H9 (cell line): ENCODE data around the gene CWC27. TPM values are rescaled to one million over a fixed set of nuclear protein-coding genes. Genes with fewer than 3 reads are reported as not detected.

Source experiments
- DNase-seq: peaks from one replicate; pipeline ENCODE4 v3.0.0-alpha.2; 2017
- H2AFZ ChIP-seq: one replicate; pipeline ENCODE4 v1.6.1; 2013; ENCODE audit warnings: mild to moderate bottlenecking, low read length, control low read depth, moderate library complexity
- H2AK5ac ChIP-seq: 2 replicates; pipeline ENCODE4 v1.6.1; 2013; ENCODE audit warnings: low read length, control low read depth, mixed read lengths; ENCODE audit not compliant: insufficient read length
- H2BK120ac ChIP-seq: one replicate; pipeline ENCODE4 v1.6.1; 2013; ENCODE audit warnings: low read depth, mild to moderate bottlenecking, low read length, control low read depth, inconsistent platforms; ENCODE audit not compliant: poor library complexity, severe bottlenecking
- H2BK12ac ChIP-seq: 2 replicates; pipeline ENCODE4 v1.6.1; 2013; ENCODE audit warnings: low read length, control low read depth, mixed read lengths, low read depth; ENCODE audit not compliant: insufficient read length
- H2BK15ac ChIP-seq: 2 replicates; pipeline ENCODE4 v1.6.1; 2013; ENCODE audit warnings: low read depth, low read length, control low read depth
- H2BK20ac ChIP-seq: one replicate; pipeline ENCODE4 v1.6.1; 2013; ENCODE audit warnings: low read depth, mild to moderate bottlenecking, low read length, control low read depth, inconsistent platforms; ENCODE audit not compliant: poor library complexity, severe bottlenecking
- H2BK5ac ChIP-seq: 2 replicates; pipeline ENCODE4 v1.6.1; 2013; ENCODE audit warnings: low read length, control low read depth, mixed read lengths; ENCODE audit not compliant: insufficient read length
- H3K14ac ChIP-seq: 2 replicates; pipeline ENCODE4 v1.6.1; 2013; ENCODE audit warnings: low read length, control low read depth; ENCODE audit not compliant: insufficient read depth
- H3K18ac ChIP-seq: 2 replicates; pipeline ENCODE4 v1.6.1; 2013; ENCODE audit warnings: low read depth, mild to moderate bottlenecking, mixed read lengths, low read length, control low read depth; ENCODE audit not compliant: insufficient read length
- H3K23ac ChIP-seq: 2 replicates; pipeline ENCODE4 v1.6.1; 2013; ENCODE audit warnings: low read length, control low read depth, mixed read lengths, low read depth; ENCODE audit not compliant: insufficient read length
- H3K23me2 ChIP-seq: 2 replicates; pipeline ENCODE4 v1.6.1; 2013; ENCODE audit warnings: low read depth, mild to moderate bottlenecking, mixed read lengths, low read length, control low read depth; ENCODE audit not compliant: insufficient read length, poor library complexity, severe bottlenecking
- H3K27ac ChIP-seq: 2 replicates; pipeline ENCODE4 v1.5.1; 2013; ENCODE audit warnings: low read length, control low read depth, mixed read lengths, low read depth; ENCODE audit not compliant: insufficient read length
- H3K27me3 ChIP-seq: 2 replicates; pipeline ENCODE4 v1.6.1; 2013; ENCODE audit warnings: low read length, control low read depth, inconsistent platforms; ENCODE audit not compliant: insufficient read depth
- H3K4ac ChIP-seq: 2 replicates; pipeline ENCODE4 v1.6.1; 2013; ENCODE audit warnings: low read depth, mild to moderate bottlenecking, control low read depth, inconsistent platforms, low read length, moderate library complexity
- H3K4me1 ChIP-seq: 2 replicates; pipeline ENCODE4 v1.6.1; 2013; ENCODE audit warnings: low read length, control low read depth, inconsistent platforms; ENCODE audit not compliant: insufficient read depth
- H3K4me2 ChIP-seq: 2 replicates; pipeline ENCODE4 v1.6.1; 2013; ENCODE audit warnings: low read length, control low read depth, mixed read lengths; ENCODE audit not compliant: insufficient read length, insufficient read depth
- H3K56ac ChIP-seq: 2 replicates; pipeline ENCODE4 v1.6.1; 2013; ENCODE audit warnings: low read depth, mild to moderate bottlenecking, mixed read lengths, low read length, control low read depth; ENCODE audit not compliant: insufficient read length
- H3K79me1 ChIP-seq: 2 replicates; pipeline ENCODE4 v1.6.1; 2013; ENCODE audit warnings: low read depth, mild to moderate bottlenecking, moderate library complexity, low read length, control low read depth, inconsistent platforms; ENCODE audit not compliant: insufficient read depth, poor library complexity, severe bottlenecking
- H3K79me2 ChIP-seq: 2 replicates; pipeline ENCODE4 v1.6.1; 2013; ENCODE audit warnings: low read length, control low read depth, inconsistent platforms; ENCODE audit not compliant: insufficient read depth
- H3K9ac ChIP-seq: 2 replicates; pipeline ENCODE4 v1.6.1; 2013; ENCODE audit warnings: low read length, control low read depth, mixed read lengths; ENCODE audit not compliant: insufficient read length; ENCODE audit errors: extremely low read depth
- H3K9me3 ChIP-seq: one replicate; pipeline ENCODE4 v1.6.1; 2013; ENCODE audit warnings: low read depth, low read length, inconsistent platforms; ENCODE audit not compliant: control insufficient read depth
- H3T11ph ChIP-seq: one replicate; pipeline ENCODE4 v1.6.1; 2013; ENCODE audit warnings: mild to moderate bottlenecking, low read length, control low read depth, inconsistent platforms
- H4K20me1 ChIP-seq: one replicate; pipeline ENCODE4 v1.6.1; 2013; ENCODE audit not compliant: control insufficient read depth, insufficient read length, insufficient read depth
- H4K5ac ChIP-seq: 2 replicates; pipeline ENCODE4 v1.6.1; 2013; ENCODE audit warnings: low read depth, mild to moderate bottlenecking, mixed read lengths, low read length, control low read depth; ENCODE audit not compliant: insufficient read length
- H4K8ac ChIP-seq: replicated peaks from 2 replicates; pipeline ENCODE4 v1.6.1; 2013; ENCODE audit warnings: low read length, control low read depth, mixed read lengths, low read depth; ENCODE audit not compliant: insufficient read length
- H4K91ac ChIP-seq: 2 replicates; pipeline ENCODE4 v1.6.1; 2013; ENCODE audit warnings: low read depth, mild to moderate bottlenecking, moderate library complexity, mixed read lengths, low read length, control low read depth; ENCODE audit not compliant: insufficient read length
- H3K27ac Mint-ChIP-seq, 3 experiments: 2 replicates in 2 of 3; 3 replicates in 1 of 3; pipeline ENCODE4 v1.8.0; 2020 to 2021; ENCODE audit warnings: mixed read lengths in 3 of 3, mild to moderate bottlenecking in 1 of 3, moderate library complexity in 1 of 3
- H3K27me3 Mint-ChIP-seq: 2 replicates; pipeline ENCODE4 v1.8.0; 2021; ENCODE audit warnings: low read depth, mild to moderate bottlenecking, moderate library complexity, mixed read lengths
- H3K36me3 Mint-ChIP-seq, 3 experiments: 2 replicates in 2 of 3; 3 replicates in 1 of 3; pipeline ENCODE4 v1.8.0; 2020 to 2021; ENCODE audit warnings: low read depth in 3 of 3, mixed read lengths in 3 of 3; ENCODE audit not compliant: insufficient read depth in 1 of 3
- H3K4me1 Mint-ChIP-seq, 2 experiments: 2 replicates each; pipeline ENCODE4 v1.8.0; 2020; ENCODE audit warnings: mixed read lengths in 2 of 2
- H3K4me3 Mint-ChIP-seq, 2 experiments: 2 replicates in 1 of 2; 3 replicates in 1 of 2; pipeline ENCODE4 v1.8.0; 2020 to 2021; ENCODE audit warnings: mild to moderate bottlenecking in 2 of 2, mixed read lengths in 2 of 2, moderate library complexity in 1 of 2
- H3K9me3 Mint-ChIP-seq, 2 experiments: 2 replicates in 1 of 2; 3 replicates in 1 of 2; pipeline ENCODE4 v1.8.0; 2020; ENCODE audit warnings: mild to moderate bottlenecking in 2 of 2, mixed read lengths in 2 of 2, moderate library complexity in 1 of 2
- WGBS: extraction: QIAGEN DNeasy Blood & Tissue Kit; methylation state at CpG from one replicate; pipeline ENCODE4 v1.1.7; 2013; ENCODE audit warnings: missing lambda C conversion rate, low lambda C conversion rate, mixed read lengths; ENCODE audit not compliant: insufficient read length; ENCODE audit errors: extremely low coverage; 5-methylcytosine and 5-hydroxymethylcytosine counted together
- total RNA-seq: library from RNA; stranded (reverse); gene quantifications from 2 replicates; pipeline ENCODE4 v1.2.1, GENCODE V29; 2021
- TF ChIP-seq, protein P1 (sequence below): fragments of 200-600 bp; sonication (generic); conservative IDR thresholded peaks from 3 replicates; pipeline ENCODE4 v1.8.0; 2021; ENCODE audit warnings: antibody characterized with exemption, mild to moderate bottlenecking

CWC27 gene
- total RNA-seq, 1 experiment from 2014 or later, result 41.9 TPM

GRCh38 chr5:64963278-64963677 is 194.5 kb downstream of the CWC27 start:
- no peak overlapping the region for H3K18ac ChIP-seq
- no peak overlapping the region for H3K14ac ChIP-seq
- no peak for DNase-seq
- no peak overlapping the region for H2BK120ac ChIP-seq
- no peak overlapping the region for H3K27ac ChIP-seq
- H3K27me3 ChIP-seq, result no peaks in the 10 kb centered on the region
- no peak overlapping the region for H2BK12ac ChIP-seq
- H3K4me2 ChIP-seq, result no peak overlapping the region
- H3K9ac ChIP-seq, result no peak overlapping the region
- no peak overlapping the region for H3K27ac Mint-ChIP-seq
- no CpG with 5 or more reads among the region's 1 CpG for WGBS
- no peak overlapping the region for H3T11ph ChIP-seq
- H4K5ac ChIP-seq, result no peak overlapping the region
- no peaks in the 10 kb centered on the region for H3K4me1 ChIP-seq
- no peak overlapping the region for H2BK5ac ChIP-seq
- no peak overlapping the region for H4K91ac ChIP-seq
- H2BK15ac ChIP-seq, result no peak overlapping the region
- H4K20me1 ChIP-seq, result no peaks in the 10 kb centered on the region
- no peak overlapping the region for H3K23ac ChIP-seq
- H3K23me2 ChIP-seq, result no peaks in the 10 kb centered on the region
- H3K4ac ChIP-seq, result no peak overlapping the region
- no peak overlapping the region for H2AFZ ChIP-seq
- no peak overlapping the region for H2BK20ac ChIP-seq
- H3K4me3 Mint-ChIP-seq, result no peak overlapping the region
- H3K4me1 Mint-ChIP-seq, result no peaks in the 10 kb centered on the region
- H3K79me1 ChIP-seq, result no peaks in the 10 kb centered on the region
- H3K9me3 ChIP-seq, result no peaks in the 10 kb centered on the region
- no peak overlapping the region for H3K56ac ChIP-seq
- H2AK5ac ChIP-seq, result no peak overlapping the region
- no peak overlapping the region for H4K8ac ChIP-seq
- no peaks in the 10 kb centered on the region for H3K27me3 Mint-ChIP-seq
- H3K9me3 Mint-ChIP-seq, result peaks cover 12 to 14% of the 10 kb centered on the region in 2 experiments; a peak in 4 of 5 replicates
- peaks cover 9 to 17% (median 12%) of the 10 kb centered on the region in 3 experiments for H3K36me3 Mint-ChIP-seq
- TF ChIP-seq, protein P1, sequence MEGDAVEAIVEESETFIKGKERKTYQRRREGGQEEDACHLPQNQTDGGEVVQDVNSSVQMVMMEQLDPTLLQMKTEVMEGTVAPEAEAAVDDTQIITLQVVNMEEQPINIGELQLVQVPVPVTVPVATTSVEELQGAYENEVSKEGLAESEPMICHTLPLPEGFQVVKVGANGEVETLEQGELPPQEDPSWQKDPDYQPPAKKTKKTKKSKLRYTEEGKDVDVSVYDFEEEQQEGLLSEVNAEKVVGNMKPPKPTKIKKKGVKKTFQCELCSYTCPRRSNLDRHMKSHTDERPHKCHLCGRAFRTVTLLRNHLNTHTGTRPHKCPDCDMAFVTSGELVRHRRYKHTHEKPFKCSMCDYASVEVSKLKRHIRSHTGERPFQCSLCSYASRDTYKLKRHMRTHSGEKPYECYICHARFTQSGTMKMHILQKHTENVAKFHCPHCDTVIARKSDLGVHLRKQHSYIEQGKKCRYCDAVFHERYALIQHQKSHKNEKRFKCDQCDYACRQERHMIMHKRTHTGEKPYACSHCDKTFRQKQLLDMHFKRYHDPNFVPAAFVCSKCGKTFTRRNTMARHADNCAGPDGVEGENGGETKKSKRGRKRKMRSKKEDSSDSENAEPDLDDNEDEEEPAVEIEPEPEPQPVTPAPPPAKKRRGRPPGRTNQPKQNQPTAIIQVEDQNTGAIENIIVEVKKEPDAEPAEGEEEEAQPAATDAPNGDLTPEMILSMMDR, result no peak
- H3K79me2 ChIP-seq, result no peaks in the 10 kb centered on the region
